Measurements from ENCODE around the gene JHY.

- no peak for TF ChIP-seq CTCF (conservative IDR thresholded peaks at IDR 0.05; ENCODE audit: low read length)
- TF ChIP-seq EZH2phosphoT487 (IDR thresholded peaks at IDR 0.05; ENCODE audit: borderline replicate concordance), result no peak
These were observed 492 bp downstream of the JHY start for GRCh38 chr11:122882857-122883645.
